KBM-7 (cell line): Measurements from ENCODE around the gene ZNRD2.
"Not testable (repeated sequence)": the region's sequence is repeated elsewhere in the genome, so short reads cannot be mapped to it uniquely, and the experiment has no call there.

Experiments used
- DNase-seq: peaks from one replicate; pipeline ENCODE4 v3.0.0-alpha.2; 2015
- in situ Hi-C: fragments of 300-500 bp; cut with MboI; formaldehyde crosslinking; loops from 2 replicates; pipeline ENCODE4 v1.14.3; 2020; ENCODE audit warnings: low sequenced_read_pairs, low pct_unique_long_range_greater_than_20kb, mixed read lengths

Gene ZNRD2

DNA sequence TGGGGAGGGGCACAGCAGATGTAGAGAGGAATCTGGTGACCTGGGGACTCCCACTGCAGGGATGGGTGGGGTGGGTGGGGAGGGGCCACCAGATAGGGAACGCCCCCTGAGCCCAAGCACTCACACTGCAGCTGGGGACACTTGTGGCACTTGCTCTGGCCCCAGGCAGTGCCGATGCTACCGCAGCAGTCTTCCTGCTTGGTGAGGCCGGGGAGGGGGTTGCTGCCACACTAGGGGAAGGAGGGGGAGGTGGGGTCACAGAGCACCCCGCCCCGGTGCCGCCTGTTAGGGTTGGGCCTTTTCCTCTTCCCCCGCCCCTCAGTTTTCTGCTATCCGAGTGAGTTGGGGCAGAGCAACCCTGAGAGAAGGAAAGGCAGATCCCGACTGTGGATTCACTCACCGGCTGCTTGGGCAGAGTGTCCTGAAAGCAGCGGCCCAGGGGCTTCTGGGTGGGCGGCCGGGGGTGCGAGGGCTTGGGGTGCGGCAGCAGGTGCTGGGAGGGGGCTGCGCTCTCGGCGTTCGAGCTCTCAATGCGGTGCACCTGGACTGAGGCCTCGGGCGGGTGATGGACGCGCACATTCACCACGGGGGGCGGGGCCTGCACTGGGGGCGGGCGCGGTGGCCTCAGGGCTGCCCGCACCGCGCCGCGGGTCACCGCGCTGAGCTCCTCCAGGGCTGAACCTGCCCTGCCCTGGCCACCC, 16.8 kb upstream of the ZNRD2 start:
- in situ Hi-C loops, result no loop called here
- DNase-seq, result no peak

DNA sequence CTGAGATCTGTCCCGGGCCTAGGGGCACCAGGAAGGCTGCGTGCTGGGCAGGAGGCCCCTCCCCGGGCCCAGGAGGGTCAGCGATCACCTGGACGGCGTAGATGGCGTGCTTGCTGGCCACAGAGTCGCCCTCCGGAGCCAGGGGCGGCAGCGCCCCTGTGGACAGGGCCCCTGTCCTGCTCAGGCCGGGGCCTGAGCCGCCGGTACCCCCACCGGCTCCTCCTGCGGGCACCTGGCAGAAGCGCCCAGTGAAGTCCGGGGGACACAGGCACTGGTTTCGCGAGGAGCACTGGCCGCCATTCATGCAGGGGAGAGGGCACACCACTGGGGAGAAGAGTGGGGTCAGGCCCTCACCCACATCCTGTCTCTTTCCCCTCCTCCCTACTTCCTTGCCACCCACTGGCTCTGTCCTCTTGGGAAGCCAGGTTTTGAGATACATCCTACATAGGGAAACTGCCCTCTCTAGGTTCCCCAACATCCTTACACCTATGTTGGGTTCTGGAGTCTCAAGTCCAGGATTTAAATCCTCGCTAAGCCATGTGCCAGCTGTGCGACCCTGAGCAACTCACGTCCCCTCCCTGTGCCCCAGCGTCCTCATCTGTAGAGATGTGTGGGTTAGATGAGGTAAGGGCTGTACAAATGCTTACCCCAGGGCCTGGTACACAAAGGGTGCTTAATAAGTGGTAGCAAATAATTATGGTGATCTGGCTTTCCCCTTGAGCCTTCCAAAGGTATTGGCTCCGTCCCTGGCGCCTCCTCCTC, 16.0 kb upstream of the ZNRD2 start:
- in situ Hi-C loops, result no loop called here
- DNase-seq, result no peak

- no peak for DNase-seq
- in situ Hi-C loops, result no loop called here
Measured at GRCh38 chr11:65554842-65555430, 15.3 kb upstream of the ZNRD2 start.

GRCh38 chr11:65555693-65556231, 14.5 kb upstream of the ZNRD2 start:
- DNase-seq, result no peak

DNA sequence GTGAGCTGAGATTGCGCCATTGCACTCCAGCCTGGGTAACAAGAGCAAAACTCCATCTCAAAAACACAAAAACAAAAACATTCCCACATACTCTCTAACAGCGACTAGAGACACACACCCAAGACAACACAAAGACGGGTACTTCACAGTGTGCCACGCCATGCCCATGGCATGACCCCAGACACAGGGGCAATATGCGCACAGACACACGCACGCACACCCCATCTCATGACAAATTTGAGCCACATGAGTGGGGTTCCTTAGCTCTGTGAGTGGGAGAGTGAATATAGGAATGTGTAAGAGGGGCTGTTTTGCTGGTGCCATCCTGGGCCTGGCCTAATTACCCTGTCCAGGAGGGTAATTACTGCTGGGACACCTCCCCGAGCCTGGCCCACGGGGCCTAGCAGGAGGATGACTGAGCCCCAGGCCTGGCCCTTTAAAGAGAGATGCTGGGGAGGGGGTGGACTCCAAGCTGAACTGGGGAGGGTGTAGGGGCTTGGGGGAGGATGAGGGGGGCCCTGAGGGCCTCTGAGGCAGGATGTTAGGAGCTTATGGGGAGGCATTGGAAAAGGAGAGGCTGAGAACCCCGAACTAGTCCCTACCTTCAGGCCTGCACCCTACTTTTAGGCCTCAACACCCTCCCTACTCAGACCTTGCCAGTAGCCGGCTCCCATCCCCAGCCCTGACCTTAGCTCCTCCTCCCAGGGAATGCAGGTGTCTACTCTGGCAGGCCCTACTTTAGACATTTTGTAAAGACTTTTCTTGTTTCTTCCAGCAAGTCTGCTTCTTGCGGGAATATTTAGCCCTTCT, 13.6 kb upstream of the ZNRD2 start:
- in situ Hi-C loops, result no loop called here
- DNase-seq, result no peak

More at GRCh38 chr11:65555693-65556231, 14.5 kb upstream of the ZNRD2 start:
- in situ Hi-C loops, result no loop called here

DNA sequence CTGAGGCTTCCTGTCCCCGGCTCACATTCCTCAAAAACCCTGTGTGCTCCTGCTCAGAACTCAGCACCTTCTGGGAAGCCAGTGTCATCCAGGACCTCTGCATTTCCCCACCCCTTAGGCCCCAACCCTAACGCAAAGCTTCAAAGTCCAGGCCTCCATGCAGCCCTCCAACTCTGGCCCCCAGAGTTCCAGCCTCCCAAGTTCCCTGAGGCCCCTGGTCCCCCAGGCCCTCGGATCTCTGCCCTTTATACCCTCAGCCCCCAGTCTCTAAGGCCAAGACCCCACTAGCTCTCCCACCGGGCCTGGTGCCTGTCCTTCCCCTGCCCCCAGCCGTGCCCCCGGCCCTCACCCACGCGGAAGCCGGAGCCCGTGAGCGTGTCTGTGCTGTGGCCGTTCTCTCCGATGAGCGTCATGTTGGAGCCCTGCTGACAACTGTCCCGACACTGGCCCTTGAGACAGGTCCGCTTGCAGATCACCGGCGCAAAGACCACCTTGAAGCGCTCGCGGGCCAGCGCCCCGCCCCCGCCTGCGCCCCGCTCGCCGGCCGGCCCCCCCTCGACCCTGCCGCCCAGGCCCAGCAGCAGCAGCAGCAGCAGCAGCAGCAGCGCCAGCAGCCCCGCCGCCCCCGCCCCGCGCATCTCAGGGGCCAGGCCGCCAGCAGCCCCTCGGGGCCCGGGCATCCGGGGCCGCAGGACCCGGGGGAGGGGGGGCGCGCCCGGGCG, 12.8 kb upstream of the ZNRD2 start:
- no peak for DNase-seq
- in situ Hi-C loops, result no loop called here

- peak; percentile 83 for DNase-seq
- in situ Hi-C loops, result no loop called here
Measured at GRCh38 chr11:65558002-65558929, 12.0 kb upstream of the ZNRD2 start, which contains the start of gene LTBP3. TSS of gene LTBP3 (minus strand) at chr11:65558359. CDS start at chr11:65557959, 400 bp downstream.

GRCh38 chr11:65558930-65559509, 11.3 kb upstream of the ZNRD2 start:
- in situ Hi-C loops, result no loop called here
- DNase-seq, result no peak

- in situ Hi-C loops, result no loop called here
- DNase-seq, result no peak
Measured at GRCh38 chr11:65559535-65559934, 10.7 kb upstream of the ZNRD2 start.

DNA sequence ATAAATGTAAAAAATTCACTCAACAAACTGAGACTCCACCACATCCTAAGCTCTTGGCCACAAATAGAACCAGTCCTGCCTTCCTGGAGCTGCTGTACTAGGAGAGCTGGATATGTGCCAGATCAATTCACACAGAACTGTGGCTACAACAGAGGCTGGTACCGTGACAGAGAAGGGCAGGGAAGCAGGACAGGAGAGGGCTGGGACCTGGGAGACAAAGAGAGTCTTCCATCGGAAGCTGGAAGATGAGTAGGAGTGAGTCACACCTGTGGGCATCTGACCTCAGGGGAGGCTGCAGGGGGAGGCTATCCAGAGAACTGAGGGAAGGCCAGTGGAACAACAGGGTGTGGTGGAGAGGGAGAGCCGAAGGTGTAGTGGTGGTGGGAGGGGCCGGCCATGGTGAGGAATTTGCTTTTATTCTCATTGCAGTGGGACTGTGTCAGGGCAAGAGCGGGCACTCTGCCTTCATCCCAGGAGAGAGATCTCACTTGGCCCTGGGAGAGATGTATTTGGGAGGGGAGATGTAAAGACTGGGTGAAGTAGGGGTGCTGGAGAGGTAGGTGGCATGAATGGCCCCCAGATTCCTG, 10.2 kb upstream of the ZNRD2 start:
- in situ Hi-C loops, result no loop called here

DNA sequence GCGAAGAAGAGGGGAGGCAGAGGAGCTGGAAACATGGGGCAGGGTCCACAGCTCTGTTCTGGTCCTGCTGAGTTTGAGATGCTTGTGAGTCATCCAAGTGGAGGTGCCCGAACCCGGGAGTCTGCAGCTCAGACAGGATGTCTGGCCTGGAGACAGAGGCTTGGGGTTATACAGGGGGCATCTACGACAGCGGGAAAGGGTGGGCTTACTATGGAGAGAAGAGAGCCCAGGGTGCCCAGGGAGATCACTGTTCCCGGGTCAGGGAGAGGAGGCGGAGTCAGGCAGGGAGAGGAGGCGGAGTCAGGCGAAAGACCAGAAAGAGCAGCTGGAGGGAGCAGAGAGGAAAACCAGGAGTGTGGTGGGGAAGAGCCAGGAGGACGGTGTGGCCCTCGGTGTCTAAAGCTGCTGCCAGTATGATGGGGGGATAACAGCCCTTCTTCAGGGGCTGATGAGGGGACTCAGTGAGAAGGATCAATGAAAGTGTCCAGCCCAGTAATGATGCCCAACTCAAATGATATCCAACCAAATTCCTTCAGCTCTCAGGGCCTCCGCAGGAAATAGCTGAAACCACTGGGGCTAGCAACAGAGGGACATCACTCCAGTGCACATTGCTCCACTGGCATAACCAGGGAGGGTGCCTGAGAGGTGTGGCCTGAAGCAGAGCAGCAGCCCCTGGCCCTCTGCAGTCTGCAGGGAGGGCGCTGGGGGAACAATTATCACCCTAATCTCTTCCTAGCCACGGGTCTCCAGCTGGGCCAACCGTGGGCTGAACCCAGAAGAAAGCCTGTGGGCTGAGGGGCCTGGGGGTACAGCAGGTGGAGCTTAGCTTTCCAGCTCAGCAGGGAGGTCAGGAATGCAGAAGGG, 9.5 kb upstream of the ZNRD2 start:
- DNase-seq, result no peak
- in situ Hi-C loops, result no loop called here

More for the DNA sequence above, 10.2 kb upstream of the ZNRD2 start:
- DNase-seq, result no peak

DNA sequence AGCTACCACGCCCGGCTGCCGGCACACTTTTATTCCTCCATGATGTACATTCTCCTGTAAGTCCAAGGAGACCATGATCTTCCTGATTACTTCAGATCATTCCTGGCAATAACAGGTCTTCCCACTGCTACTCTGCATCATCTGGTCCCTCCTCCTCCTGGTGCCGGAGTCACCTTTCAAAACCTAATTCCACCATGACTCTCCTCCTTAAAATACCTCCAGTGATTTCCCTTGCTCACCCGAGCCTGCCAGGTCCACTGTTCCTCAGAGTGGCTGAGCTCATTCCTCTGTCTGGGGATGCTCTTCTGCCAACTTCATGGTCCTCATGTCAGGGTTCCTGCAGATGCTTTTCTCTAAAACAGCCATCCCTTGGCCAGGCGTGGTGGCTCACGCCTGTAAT, 8.3 kb upstream of the ZNRD2 start:
- in situ Hi-C loops, result no loop called here
- DNase-seq, result no peak

GRCh38 chr11:65562788-65563187, 7.5 kb upstream of the ZNRD2 start:
- DNase-seq, result no peak
- in situ Hi-C loops, result no loop called here

GRCh38 chr11:65563601-65564000, 6.7 kb upstream of the ZNRD2 start:
- in situ Hi-C loops, result no loop called here
- DNase-seq, result no peak

- DNase-seq, in situ Hi-C loops: not testable (repeated sequence)
Measured at GRCh38 chr11:65564879-65565559, 5.3 kb upstream of the ZNRD2 start.
